GM12872 (cell line): ENCODE results near the gene RAB6A.

Source experiments
- TF ChIP-seq, protein P1 (sequence below): IDR thresholded peaks from 3 replicates; pipeline ENCODE4 v1.5.1; 2011; ENCODE audit warnings: low read depth, mild to moderate bottlenecking, low read length, moderate library complexity; ENCODE audit not compliant: insufficient read depth

The RAB6A gene

DNA sequence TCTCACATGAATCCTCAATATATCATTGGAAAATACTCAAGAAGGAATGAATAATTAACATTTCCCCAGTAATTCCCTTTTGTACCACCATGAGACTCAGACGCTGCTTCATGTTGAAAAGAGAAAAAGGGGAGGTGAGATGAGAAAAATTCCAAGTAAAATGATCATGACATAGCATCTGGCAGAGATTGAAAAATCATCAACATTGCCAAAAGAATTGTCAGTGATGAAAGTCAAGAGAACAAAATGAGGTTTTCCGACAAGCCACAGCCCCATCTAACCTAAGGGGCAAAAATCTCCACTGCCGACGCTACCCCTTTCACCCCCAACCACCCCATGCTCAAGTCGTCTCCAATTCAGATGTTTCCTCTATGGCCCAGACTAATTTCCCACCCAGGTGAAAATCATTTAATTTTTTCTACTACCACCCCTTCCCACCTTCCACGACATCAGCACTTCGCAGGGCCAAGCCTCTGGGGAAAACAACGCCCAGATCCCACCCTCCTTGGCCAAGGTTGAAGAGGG, 1.2 kb downstream of the RAB6A start:
- TF ChIP-seq, protein P1, sequence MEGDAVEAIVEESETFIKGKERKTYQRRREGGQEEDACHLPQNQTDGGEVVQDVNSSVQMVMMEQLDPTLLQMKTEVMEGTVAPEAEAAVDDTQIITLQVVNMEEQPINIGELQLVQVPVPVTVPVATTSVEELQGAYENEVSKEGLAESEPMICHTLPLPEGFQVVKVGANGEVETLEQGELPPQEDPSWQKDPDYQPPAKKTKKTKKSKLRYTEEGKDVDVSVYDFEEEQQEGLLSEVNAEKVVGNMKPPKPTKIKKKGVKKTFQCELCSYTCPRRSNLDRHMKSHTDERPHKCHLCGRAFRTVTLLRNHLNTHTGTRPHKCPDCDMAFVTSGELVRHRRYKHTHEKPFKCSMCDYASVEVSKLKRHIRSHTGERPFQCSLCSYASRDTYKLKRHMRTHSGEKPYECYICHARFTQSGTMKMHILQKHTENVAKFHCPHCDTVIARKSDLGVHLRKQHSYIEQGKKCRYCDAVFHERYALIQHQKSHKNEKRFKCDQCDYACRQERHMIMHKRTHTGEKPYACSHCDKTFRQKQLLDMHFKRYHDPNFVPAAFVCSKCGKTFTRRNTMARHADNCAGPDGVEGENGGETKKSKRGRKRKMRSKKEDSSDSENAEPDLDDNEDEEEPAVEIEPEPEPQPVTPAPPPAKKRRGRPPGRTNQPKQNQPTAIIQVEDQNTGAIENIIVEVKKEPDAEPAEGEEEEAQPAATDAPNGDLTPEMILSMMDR, result no peak

DNA sequence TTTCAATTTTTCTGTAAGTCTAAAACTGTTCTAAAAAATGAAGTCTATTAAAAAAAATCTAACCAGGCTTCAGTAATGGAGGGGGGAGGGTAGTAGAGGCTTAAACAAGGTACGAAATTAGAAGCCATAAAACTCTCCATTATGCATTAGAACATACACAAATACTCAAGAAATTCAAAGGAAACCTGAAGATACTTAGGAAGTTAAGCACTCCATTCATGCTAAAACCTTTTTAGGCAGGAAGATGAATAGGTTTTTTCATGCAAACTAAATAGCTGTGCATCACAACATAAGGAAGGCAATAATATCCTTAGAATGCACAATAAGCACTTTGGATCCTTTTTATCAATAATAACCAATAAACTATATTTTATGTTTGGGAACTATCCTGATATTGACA, 2.4 kb downstream of the RAB6A start:
- TF ChIP-seq, protein P1, result no peak

- TF ChIP-seq, protein P1, result no peak
Measured at GRCh38 chr11:73757598-73757997, 3.3 kb downstream of the RAB6A start.

- TF ChIP-seq, protein P1, result no peak
Measured at GRCh38 chr11:73755670-73756069, 5.2 kb downstream of the RAB6A start.

DNA sequence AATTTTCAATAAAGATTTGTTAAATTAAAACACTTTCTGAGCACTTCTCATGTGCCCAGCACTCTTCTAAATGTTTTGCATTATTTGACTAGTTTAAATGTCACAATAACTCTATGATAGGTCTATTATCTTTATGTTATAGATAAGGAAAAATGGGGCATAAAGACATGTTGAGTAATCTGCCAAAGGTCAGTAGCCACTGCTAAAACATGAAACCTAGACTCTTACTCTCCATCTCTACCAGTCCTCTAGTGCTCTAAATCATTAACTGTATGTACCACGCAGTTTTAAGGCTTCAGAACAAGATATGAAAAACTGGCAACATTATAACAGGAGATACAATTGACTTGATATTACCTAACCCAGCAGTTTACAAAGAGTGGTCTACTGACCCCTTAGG, 6.9 kb downstream of the RAB6A start:
- TF ChIP-seq, protein P1, result no peak

DNA sequence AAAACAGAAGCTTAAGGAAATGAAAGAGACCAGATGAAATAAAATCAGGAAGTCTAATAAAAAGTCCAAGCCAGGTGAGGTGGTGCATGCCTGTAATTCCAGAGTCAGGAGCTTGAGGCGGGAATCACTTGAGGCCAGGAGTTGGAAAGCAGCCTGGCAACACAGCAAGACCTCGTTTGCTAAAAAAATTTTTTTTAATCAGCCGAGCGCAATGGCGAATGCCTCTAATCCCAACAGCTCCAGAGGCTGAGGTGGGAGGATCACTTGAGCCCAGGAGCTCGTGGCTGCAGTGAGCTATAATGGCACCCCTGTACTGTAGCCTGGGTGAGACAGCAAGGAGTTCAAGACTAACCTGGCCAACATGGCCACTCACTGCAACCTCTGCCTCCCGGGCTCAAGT, 8.0 kb downstream of the RAB6A start:
- TF ChIP-seq, protein P1, result no peak

DNA sequence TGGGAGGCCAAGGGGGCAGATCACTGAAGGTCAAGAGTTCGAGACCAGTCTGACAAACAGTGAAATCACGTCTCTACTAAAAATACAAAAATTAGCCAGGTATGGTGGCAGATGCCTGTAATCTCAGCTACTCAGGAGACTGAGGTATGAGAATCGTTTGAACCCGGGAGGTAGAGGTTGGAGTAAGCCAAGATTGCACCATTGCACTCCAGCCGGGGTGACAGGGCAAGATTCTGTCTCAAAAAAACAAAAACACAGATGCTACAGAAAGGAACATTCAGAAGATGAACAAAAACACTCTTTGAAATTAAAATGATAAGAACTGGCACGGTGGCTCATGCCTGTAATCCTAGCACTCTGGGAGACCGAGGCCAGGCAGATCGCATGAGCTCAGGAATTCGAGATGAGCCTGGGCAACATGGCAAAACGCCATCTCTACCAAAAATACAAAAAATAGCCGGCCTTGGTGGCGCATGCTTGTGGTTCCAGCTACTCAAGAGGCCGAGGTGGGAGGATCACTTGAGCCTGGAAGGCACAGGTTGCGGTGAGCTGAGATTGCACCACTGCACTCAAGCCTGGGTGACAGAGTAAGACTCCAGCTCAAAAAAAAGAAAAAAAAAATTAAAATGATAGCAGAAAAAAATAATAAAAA, 8.5 kb downstream of the RAB6A start:
- TF ChIP-seq, protein P1, result no peak
